Glutamatergic neuron (in vitro differentiated cells): Measurements from ENCODE around the gene HORMAD1. TPM values are rescaled to one million over a fixed set of nuclear protein-coding genes. Genes with fewer than 3 reads are reported as not detected.
"Not testable (repeated sequence)": the region's sequence is repeated elsewhere in the genome, so short reads cannot be mapped to it uniquely, and the experiment has no call there.

ENCODE experiments used
- DNase-seq: peaks from one replicate; pipeline ENCODE4 v3.0.0; 2022
- H3K27ac Mint-ChIP-seq: one replicate; pipeline ENCODE4 v1.8.0; 2020; ENCODE audit warnings: mild to moderate bottlenecking, mixed read lengths, inconsistent platforms; ENCODE audit not compliant: unreplicated experiment
- H3K27me3 Mint-ChIP-seq: one replicate; pipeline ENCODE4 v1.8.0; 2020; ENCODE audit warnings: mild to moderate bottlenecking, moderate library complexity, mixed read lengths, inconsistent platforms; ENCODE audit not compliant: unreplicated experiment
- H3K36me3 Mint-ChIP-seq: one replicate; pipeline ENCODE4 v1.8.0; 2020; ENCODE audit warnings: mild to moderate bottlenecking, mixed read lengths, inconsistent platforms; ENCODE audit not compliant: unreplicated experiment
- H3K4me1 Mint-ChIP-seq: one replicate; pipeline ENCODE4 v1.8.0; 2020; ENCODE audit warnings: mild to moderate bottlenecking, low read depth, mixed read lengths, inconsistent platforms; ENCODE audit not compliant: unreplicated experiment
- H3K4me3 Mint-ChIP-seq: one replicate; pipeline ENCODE4 v1.8.0; 2020; ENCODE audit warnings: mild to moderate bottlenecking, mixed read lengths, inconsistent platforms; ENCODE audit not compliant: unreplicated experiment
- H3K9me3 Mint-ChIP-seq: one replicate; pipeline ENCODE4 v1.8.0; 2020; ENCODE audit warnings: mild to moderate bottlenecking, moderate library complexity, mixed read lengths, inconsistent platforms; ENCODE audit not compliant: unreplicated experiment
- long read RNA-seq: library from polyadenylated mRNA; unstranded; transcript quantifications from one replicate; pipeline ENCODE4 v2.0.0, GENCODE V29; 2020; ENCODE audit not compliant: unreplicated experiment
- total RNA-seq: library from RNA; stranded (reverse); fragmentation: NEBNext Ultra II Directional; extraction: Animal tissue kit (Norgen Biotek cat#: 25700); gene quantifications from one replicate; pipeline ENCODE4 v1.2.1, GENCODE V29; 2021; ENCODE audit not compliant: unreplicated experiment
- TF ChIP-seq, protein P1 (sequence below): fragments of 200-600 bp; sonication (generic); IDR thresholded peaks from one replicate; pipeline ENCODE4 v1.5.0; 2021; ENCODE audit not compliant: partially characterized antibody, unreplicated experiment

Gene HORMAD1, protein sequence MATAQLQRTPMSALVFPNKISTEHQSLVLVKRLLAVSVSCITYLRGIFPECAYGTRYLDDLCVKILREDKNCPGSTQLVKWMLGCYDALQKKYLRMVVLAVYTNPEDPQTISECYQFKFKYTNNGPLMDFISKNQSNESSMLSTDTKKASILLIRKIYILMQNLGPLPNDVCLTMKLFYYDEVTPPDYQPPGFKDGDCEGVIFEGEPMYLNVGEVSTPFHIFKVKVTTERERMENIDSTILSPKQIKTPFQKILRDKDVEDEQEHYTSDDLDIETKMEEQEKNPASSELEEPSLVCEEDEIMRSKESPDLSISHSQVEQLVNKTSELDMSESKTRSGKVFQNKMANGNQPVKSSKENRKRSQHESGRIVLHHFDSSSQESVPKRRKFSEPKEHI
- total RNA-seq, result not detected
- long read RNA-seq, result 0 reads

DNA sequence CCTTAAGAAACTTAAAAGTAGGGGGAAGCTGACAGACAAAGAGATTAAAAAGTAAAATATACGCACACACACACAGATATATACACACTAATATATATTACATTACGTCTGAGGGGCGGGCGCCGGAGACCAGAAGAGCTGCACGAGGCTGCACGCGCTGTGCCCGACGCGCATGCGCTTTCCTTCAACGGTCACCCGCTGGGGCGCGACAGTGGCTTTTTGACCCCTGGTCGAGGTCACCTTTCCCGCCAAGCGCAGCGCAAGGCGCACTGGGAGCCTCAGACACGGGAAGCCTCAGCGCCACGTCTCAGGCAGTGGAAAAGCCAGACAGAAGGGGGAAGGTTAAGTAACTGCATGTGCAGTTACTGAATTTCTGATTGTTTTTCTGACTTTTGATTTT lies at the start of gene HORMAD1:
HORMAD1 (minus strand) TSS at position 193 of the 400 bp plus-strand sequence. CDS start 1,390 bp downstream, outside the sequence.
- no peak within 1 kb of the TSS for H3K4me3 Mint-ChIP-seq
- peaks cover 7% of the 10 kb centered on the region for H3K36me3 Mint-ChIP-seq
- TF ChIP-seq, protein P1, sequence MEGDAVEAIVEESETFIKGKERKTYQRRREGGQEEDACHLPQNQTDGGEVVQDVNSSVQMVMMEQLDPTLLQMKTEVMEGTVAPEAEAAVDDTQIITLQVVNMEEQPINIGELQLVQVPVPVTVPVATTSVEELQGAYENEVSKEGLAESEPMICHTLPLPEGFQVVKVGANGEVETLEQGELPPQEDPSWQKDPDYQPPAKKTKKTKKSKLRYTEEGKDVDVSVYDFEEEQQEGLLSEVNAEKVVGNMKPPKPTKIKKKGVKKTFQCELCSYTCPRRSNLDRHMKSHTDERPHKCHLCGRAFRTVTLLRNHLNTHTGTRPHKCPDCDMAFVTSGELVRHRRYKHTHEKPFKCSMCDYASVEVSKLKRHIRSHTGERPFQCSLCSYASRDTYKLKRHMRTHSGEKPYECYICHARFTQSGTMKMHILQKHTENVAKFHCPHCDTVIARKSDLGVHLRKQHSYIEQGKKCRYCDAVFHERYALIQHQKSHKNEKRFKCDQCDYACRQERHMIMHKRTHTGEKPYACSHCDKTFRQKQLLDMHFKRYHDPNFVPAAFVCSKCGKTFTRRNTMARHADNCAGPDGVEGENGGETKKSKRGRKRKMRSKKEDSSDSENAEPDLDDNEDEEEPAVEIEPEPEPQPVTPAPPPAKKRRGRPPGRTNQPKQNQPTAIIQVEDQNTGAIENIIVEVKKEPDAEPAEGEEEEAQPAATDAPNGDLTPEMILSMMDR, result no peak
- no peaks in the 10 kb centered on the region for H3K9me3 Mint-ChIP-seq
- no peak within 1 kb of the TSS for H3K27ac Mint-ChIP-seq
- H3K27me3 Mint-ChIP-seq, result no peaks in the 10 kb centered on the region
- DNase-seq, result no peak
- H3K4me1 Mint-ChIP-seq, result no peaks in the 10 kb centered on the region

DNA sequence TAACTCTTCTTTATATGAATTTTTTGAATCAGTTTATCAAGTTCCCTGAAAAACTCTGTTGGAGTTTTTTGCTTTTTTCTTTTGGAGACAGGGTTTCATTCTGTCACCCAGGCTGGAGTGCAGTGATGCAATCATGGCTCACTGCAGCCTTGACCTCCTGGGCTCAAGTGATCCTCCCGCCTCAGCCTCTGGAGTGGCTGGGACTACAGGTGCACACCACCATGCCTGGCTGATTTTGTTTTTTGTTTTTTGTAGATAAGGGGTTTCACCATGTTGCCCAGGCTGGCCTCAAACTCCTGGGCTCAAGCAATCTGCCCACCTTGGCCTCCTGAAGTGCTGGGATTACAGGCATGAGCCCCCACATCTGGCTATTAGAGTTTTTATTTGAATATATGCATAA lies 47.0 kb upstream of the HORMAD1 start:
- H3K27me3 Mint-ChIP-seq, H3K4me3 Mint-ChIP-seq, H3K4me1 Mint-ChIP-seq, DNase-seq, H3K27ac Mint-ChIP-seq, H3K36me3 Mint-ChIP-seq, H3K9me3 Mint-ChIP-seq: not testable (repeated sequence)

DNA sequence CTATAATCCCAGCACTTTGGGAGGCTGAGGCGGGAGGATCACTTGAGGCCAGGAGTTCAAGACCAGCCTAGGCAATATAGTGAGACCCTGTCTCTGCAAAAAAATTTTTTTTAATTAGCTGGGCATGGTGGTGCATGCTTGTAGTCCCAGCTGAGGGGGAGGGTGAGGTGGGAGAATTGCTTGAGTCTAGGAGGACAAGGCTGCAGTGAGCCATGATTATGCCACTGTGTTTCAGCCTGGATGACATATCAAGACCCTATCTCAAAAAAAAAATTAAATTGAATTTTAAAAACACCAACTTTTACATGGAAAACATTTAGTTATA lies 45.2 kb upstream of the HORMAD1 start:
- not testable (repeated sequence) for H3K27me3 Mint-ChIP-seq, H3K9me3 Mint-ChIP-seq, H3K4me3 Mint-ChIP-seq, DNase-seq, H3K4me1 Mint-ChIP-seq, H3K27ac Mint-ChIP-seq, H3K36me3 Mint-ChIP-seq

DNA sequence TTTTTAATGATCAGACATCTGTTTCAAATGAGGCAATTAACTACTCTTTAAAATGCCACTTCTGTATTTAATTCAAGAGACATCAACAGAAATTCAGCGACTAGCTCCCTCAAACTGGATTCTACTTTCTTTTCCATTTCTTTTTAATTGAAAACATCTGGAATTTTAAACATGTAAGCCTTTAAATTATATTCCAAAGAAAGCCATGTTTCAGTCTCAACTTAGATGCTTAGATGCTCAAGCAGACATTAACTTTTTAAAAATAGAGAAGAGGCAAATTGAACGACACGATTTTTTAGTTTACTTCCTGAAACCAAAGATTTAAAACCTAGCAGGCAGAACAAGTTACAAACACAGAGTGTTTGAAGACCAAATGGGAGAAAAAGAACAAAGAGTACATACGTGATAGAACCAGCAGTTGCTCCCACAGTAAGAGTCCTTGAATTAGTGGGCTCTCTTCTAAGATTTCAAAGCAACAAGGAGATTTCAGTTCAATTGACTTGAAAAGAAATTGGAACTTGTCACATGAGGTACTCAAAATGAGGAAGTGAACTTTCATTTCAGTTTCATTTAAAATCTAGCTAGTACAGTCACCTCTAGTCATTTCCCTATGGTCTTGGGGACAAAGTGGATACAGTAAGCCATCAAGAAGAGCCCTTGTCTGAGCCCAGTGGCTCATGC lies 44.7 kb upstream of the HORMAD1 start, which contains the start of gene CTSS:
CTSS (minus strand) TSS at position 483 of the 681 bp plus-strand sequence. CDS start 1,015 bp downstream, outside the sequence.
- Mint-ChIP-seq H3K4me1 (no peaks in the 10 kb centered on the region), H3K27ac (no peak within 1 kb of the TSS), H3K27me3 (peaks cover 4% of the 10 kb centered on the region), H3K9me3 (peaks cover 1% of the 10 kb centered on the region), H3K36me3 (peaks cover 1% of the 10 kb centered on the region), H3K4me3 (no peak within 1 kb of the TSS)
- DNase-seq, result no peak
- TF ChIP-seq, protein P1, result no peak

DNA sequence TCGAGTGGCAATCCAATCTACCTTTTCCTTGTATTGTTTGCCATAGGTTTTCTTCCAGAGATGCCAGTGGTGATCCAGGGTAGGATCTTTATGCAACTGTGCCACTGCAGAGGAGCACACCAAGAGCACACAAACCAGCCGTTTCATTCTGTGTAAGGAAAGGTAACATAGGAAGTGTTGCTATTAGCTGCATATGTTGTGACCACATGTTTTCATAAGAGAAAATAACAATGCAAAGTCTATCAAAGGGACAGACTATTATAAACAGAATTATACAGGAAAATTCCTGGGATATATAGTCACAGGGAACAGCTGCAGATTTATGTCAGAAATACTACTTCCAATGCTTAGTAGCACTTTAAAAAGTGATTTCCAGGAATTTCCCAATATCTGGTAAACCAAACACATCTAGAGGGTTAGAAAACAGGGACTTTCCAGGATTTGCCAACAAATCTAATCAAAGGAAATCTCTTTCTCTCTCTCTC lies 44.0 kb upstream of the HORMAD1 start:
- no peak for DNase-seq
- Mint-ChIP-seq H3K27ac (no peak overlapping the region), H3K27me3 (peaks cover 4% of the 10 kb centered on the region), H3K4me1 (no peaks in the 10 kb centered on the region), H3K4me3 (no peak overlapping the region), H3K9me3 (peaks cover 1% of the 10 kb centered on the region), H3K36me3 (peaks cover 5% of the 10 kb centered on the region)
- TF ChIP-seq, protein P1, result no peak

DNA sequence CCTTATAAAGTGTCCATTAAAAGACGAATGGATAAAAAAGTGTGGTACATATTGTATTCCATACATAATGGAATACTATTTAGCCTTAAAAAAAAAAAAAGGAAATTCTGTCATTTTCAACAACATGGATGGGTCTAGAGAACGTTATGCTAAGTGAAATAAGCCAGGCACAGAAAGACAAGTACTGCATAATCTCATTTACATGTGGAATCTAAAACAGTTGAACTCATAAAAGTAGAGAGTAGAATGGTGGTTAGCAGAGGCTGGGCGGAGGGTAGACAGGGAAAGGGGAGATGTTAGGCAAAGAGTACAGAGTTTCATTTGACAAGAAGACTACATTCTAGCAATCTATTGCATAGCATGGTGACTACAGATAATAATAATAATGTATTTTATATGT lies 42.3 kb upstream of the HORMAD1 start:
- Mint-ChIP-seq H3K27ac (no peak overlapping the region), H3K36me3 (peaks cover 5% of the 10 kb centered on the region), H3K4me3 (no peak overlapping the region), H3K27me3 (peaks cover 5% of the 10 kb centered on the region), H3K4me1 (no peaks in the 10 kb centered on the region), H3K9me3 (peaks cover 1% of the 10 kb centered on the region)
- DNase-seq, result no peak
- TF ChIP-seq, protein P1, result no peak
